GM23248 (cell line): ENCODE results near the gene RPS19. TPM values are rescaled to one million over a fixed set of nuclear protein-coding genes. Genes with fewer than 3 reads are reported as not detected.

ENCODE experiments used
- DNase-seq: peaks from one replicate; pipeline ENCODE4 v3.0.0-alpha.2; 2015
- H2AFZ ChIP-seq: fragments of 200-600 bp; sonication (generic); 2 replicates; pipeline ENCODE4 v1.6.1; 2016; ENCODE audit warnings: antibody characterized with exemption
- H3F3A ChIP-seq: fragments of 200-600 bp; sonication (generic); 2 replicates; pipeline ENCODE4 v1.6.1; 2016; ENCODE audit warnings: mild to moderate bottlenecking, antibody characterized with exemption, mixed run types; ENCODE audit not compliant: insufficient read depth
- H3K27ac ChIP-seq: fragments of 200-600 bp; sonication (generic); 2 replicates; pipeline ENCODE4 v1.5.1; 2016; ENCODE audit warnings: mild to moderate bottlenecking
- H3K27me3 ChIP-seq: fragments of 200-600 bp; sonication (generic); replicated peaks from 2 replicates; pipeline ENCODE4 v1.6.1; 2016; ENCODE audit warnings: mild to moderate bottlenecking; ENCODE audit not compliant: insufficient read depth
- H3K36me3 ChIP-seq: fragments of 200-600 bp; sonication (generic); 2 replicates; pipeline ENCODE4 v1.6.1; 2016; ENCODE audit warnings: low read depth, mild to moderate bottlenecking
- H3K4me1 ChIP-seq: fragments of 200-600 bp; sonication (generic); 2 replicates; pipeline ENCODE4 v1.6.1; 2016; ENCODE audit warnings: mild to moderate bottlenecking; ENCODE audit not compliant: insufficient read depth
- H3K4me2 ChIP-seq: fragments of 200-600 bp; sonication (generic); one replicate; pipeline ENCODE4 v1.6.1; 2016; ENCODE audit warnings: mild to moderate bottlenecking; ENCODE audit not compliant: unreplicated experiment
- H3K4me3 ChIP-seq: fragments of 200-600 bp; sonication (generic); 2 replicates; pipeline ENCODE4 v1.5.1; 2016; ENCODE audit warnings: mild to moderate bottlenecking
- H3K79me2 ChIP-seq: fragments of 200-600 bp; sonication (generic); 2 replicates; pipeline ENCODE4 v1.6.1; 2016; ENCODE audit warnings: mild to moderate bottlenecking; ENCODE audit not compliant: insufficient read depth
- H3K9ac ChIP-seq: fragments of 200-600 bp; sonication (generic); 2 replicates; pipeline ENCODE4 v1.6.1; 2016; ENCODE audit warnings: mild to moderate bottlenecking
- H3K9me2 ChIP-seq: fragments of 200-600 bp; sonication (generic); 2 replicates; pipeline ENCODE4 v1.6.1; 2016; ENCODE audit warnings: mixed run types, mild to moderate bottlenecking, moderate library complexity; ENCODE audit not compliant: insufficient read depth
- H3K9me3 ChIP-seq: fragments of 200-600 bp; sonication (generic); one replicate; pipeline ENCODE4 v1.6.1; 2017; ENCODE audit warnings: low read depth
- H4K20me1 ChIP-seq: fragments of 200-600 bp; sonication (generic); 2 replicates; pipeline ENCODE4 v1.6.0; 2016; ENCODE audit not compliant: insufficient read depth
- EZH2 ChIP-seq: fragments of 200-600 bp; sonication (generic); IDR thresholded peaks from 2 replicates; pipeline ENCODE4 v1.6.1; 2018; ENCODE audit warnings: antibody characterized with exemption, mild to moderate bottlenecking; ENCODE audit not compliant: insufficient read depth, poor library complexity, severe bottlenecking
- EZH2phosphoT487 ChIP-seq: fragments of 200-600 bp; sonication (generic); IDR thresholded peaks from 2 replicates; pipeline ENCODE4 v1.6.1; 2018; ENCODE audit warnings: antibody characterized with exemption, moderate library complexity, mild to moderate bottlenecking, low read depth; ENCODE audit not compliant: insufficient read depth
- WGBS, 2 experiments: methylation state at CpG; one replicate each; pipeline ENCODE4 v1.1.6; 2015 to 2017; ENCODE audit warnings: low lambda C conversion rate in 2 of 2, low coverage in 1 of 2; ENCODE audit errors: missing lambda C conversion rate in 2 of 2; 5-methylcytosine and 5-hydroxymethylcytosine counted together
- in situ Hi-C: fragments of 300-500 bp; cut with MboI; formaldehyde crosslinking; loops from 2 replicates; pipeline ENCODE4 v1.15.0; 2020
- polyA plus RNA-seq: library from polyadenylated mRNA; unstranded; fragments of >200 nt; fragmentation: Nextera tagmentation; extraction: Ambion mirVana; gene quantifications from 2 replicates; pipeline ENCODE4 v1.2.1, GENCODE V29; 2016
- total RNA-seq: library from RNA; depleted of rRNA; stranded (reverse); fragments of >200 nt; shearing (Covaris generic); gene quantifications from 2 replicates; pipeline ENCODE4 v1.2.3, GENCODE V29; 2014

RPS19 gene
- total and polyA plus RNA-seq, 2 experiments from 2014 or later, result 881 to 2,316 TPM

DNA sequence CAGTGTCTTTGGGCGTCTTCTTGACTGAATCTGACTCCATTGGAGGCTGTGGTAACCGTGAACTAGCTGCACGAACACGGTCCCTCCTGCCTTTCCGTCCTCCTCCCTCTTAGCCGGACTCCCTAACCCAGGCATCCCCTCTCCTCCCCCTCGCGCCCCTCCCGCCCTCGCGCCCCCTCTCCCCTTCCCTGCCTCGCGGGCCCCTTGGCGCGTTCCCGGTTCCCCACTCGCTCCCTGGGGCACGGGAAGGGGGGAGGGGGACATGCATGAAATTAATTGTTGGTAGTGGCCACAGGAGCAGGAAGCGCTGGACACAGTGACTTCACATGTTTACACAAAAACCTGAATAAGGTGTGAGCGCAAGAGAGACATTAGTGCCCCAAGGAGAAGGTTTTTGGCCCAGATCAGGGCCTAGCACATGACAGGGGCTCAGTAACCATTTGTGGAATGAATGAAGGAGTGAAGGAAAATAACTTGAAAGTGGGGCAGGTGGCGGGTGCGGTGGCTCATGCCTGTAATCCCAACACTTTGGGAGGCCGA lies 14.9 kb upstream of the RPS19 start:
- Histone ChIP-seq H3K9me2 (no peaks in the 10 kb centered on the region), H3F3A (no peaks in the 10 kb centered on the region), H3K9ac (no peak overlapping the region), H3K9me3 (no peaks in the 10 kb centered on the region), H3K4me1 (no peaks in the 10 kb centered on the region), H3K36me3 (no peaks in the 10 kb centered on the region), H3K4me2 (no peak overlapping the region), H2AFZ (no peak overlapping the region), H3K27ac (no peak overlapping the region), H4K20me1 (no peaks in the 10 kb centered on the region), H3K27me3 (peaks cover 17% of the 10 kb centered on the region), H3K79me2 (no peaks in the 10 kb centered on the region), H3K4me3 (no peak overlapping the region)
- in situ Hi-C loops, result no loop called here
- DNase-seq, result no peak
- no peak for TF ChIP-seq EZH2
- no peak for TF ChIP-seq EZH2phosphoT487
- WGBS, 2 experiments, result 77 to 88% methylated on average over 7 to 23 of the region's 23 CpGs

DNA sequence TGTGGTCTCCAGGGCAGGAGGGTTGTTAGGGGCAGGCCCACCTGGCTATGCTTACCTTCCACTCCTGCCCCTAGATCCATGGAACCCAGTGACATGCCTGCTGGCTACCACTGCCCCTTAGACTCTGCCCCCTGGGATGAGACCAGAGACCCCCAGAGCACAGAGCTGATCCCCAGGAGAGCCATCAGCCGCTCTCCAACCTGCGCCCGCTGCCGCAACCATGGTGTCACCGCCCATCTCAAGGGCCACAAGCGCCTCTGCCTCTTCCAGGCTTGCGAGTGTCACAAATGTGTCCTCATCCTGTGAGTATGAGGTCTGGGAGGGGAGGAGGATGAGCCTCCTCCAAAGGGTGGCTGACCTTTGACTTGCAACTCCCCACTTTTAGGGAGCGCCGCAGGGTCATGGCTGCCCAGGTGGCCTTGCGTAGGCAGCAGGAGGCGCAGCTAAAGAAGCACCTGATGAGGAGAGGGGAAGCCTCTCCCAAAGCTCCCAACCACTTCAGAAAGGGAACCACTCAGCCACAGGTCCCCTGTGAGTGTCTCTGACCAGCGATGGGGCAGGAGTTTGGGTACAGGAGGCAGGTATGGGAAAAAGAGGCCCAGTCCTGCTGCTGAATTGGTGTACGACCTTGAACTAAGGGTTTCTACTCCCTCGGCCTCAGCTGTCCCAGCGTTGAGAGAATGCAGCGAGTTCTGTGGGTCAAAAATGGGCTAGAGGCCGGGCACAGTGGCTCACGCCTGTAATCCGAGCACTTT lies 12.5 kb upstream of the RPS19 start:
- in situ Hi-C loops, result no loop called here
- Histone ChIP-seq H3K27ac (no peak overlapping the region), H3K27me3 (peaks cover 26% of the 10 kb centered on the region), H3K9me3 (no peaks in the 10 kb centered on the region), H3K4me1 (no peaks in the 10 kb centered on the region), H3K9me2 (no peaks in the 10 kb centered on the region), H2AFZ (no peak overlapping the region), H4K20me1 (no peaks in the 10 kb centered on the region), H3K36me3 (no peaks in the 10 kb centered on the region), H3F3A (no peaks in the 10 kb centered on the region), H3K9ac (no peak overlapping the region), H3K4me2 (no peak overlapping the region), H3K79me2 (no peaks in the 10 kb centered on the region), H3K4me3 (no peak overlapping the region)
- TF ChIP-seq EZH2phosphoT487, result no peak
- TF ChIP-seq EZH2, result no peak
- WGBS, 2 experiments, result 64 to 68% methylated on average over 19 of the region's 19 CpGs
- no peak for DNase-seq

DNA sequence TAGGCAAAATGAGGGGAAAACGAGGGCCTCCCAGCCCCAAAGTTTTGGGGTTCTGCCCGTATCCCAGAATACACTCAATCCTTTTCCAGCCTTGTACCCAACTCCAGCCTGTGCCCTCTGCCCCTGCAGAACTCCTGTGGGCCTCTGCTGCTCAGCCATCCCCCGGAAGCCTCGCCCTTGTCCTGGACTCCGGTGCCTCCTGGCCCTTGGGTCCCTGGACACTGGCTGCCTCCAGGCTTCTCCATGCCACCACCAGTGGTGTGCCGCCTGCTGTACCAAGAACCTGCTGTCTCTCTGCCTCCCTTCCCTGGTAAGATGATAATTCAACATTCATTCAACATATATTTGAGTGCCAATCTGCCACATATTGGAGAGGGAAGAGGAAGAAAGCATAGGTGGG lies 11.4 kb upstream of the RPS19 start:
- Histone ChIP-seq H3K9ac (no peak overlapping the region), H3K4me2 (no peak overlapping the region), H3K27ac (no peak overlapping the region), H4K20me1 (no peaks in the 10 kb centered on the region), H3K36me3 (no peaks in the 10 kb centered on the region), H3K4me1 (no peaks in the 10 kb centered on the region), H2AFZ (no peak overlapping the region), H3K79me2 (no peaks in the 10 kb centered on the region), H3K9me3 (no peaks in the 10 kb centered on the region), H3K4me3 (no peak overlapping the region), H3F3A (no peaks in the 10 kb centered on the region), H3K27me3 (peaks cover 37% of the 10 kb centered on the region), H3K9me2 (no peaks in the 10 kb centered on the region)
- in situ Hi-C loops, result no loop called here
- TF ChIP-seq EZH2 (no peak), EZH2phosphoT487 (no peak)
- 19 to 22% methylated on average over 6 of the region's 6 CpGs for WGBS, 2 experiments
- no peak for DNase-seq

DNA sequence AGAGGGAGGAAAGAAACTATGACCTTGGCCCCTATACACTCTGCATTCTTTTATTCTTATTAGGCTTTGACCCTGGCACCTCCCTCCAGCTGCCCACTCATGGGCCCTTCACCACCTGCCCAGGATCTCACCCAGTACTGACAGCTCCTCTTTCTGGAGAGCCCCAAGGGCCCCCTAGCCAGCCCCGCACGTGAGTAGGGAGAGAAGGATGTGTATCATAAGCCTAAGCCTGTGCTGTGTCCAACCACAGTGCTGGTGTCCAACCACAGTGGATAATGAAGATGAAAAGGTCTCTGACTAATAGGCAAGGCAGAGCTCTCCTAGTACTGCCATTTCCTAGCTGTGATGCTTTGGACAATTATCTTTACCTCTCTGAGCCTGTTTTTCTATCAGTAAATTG lies 11.0 kb upstream of the RPS19 start:
- WGBS, 2 experiments, result 24% methylated on average over 2 of the region's 2 CpGs

More for the DNA sequence above, 11.0 kb upstream of the RPS19 start:
- H3K4me2 ChIP-seq, result no peak overlapping the region
- no peak overlapping the region for H3K27ac ChIP-seq
- H3K27me3 ChIP-seq, result peaks cover 39% of the 10 kb centered on the region
- no peaks in the 10 kb centered on the region for H3K36me3 ChIP-seq
- H3K9ac ChIP-seq, result no peak overlapping the region
- H3K4me3 ChIP-seq, result no peak overlapping the region
- no peaks in the 10 kb centered on the region for H4K20me1 ChIP-seq
- no peaks in the 10 kb centered on the region for H3K79me2 ChIP-seq
- no peak for DNase-seq
- H2AFZ ChIP-seq, result no peak overlapping the region
- TF ChIP-seq EZH2phosphoT487 (no peak), EZH2 (no peak)
- no peaks in the 10 kb centered on the region for H3F3A ChIP-seq
- H3K9me2 ChIP-seq, result no peaks in the 10 kb centered on the region
- no peaks in the 10 kb centered on the region for H3K9me3 ChIP-seq
- in situ Hi-C loops, result no loop called here
- no peaks in the 10 kb centered on the region for H3K4me1 ChIP-seq
